Neuronal stem cell (in vitro differentiated cells): ENCODE data around the gene ACTRT2.

ENCODE experiments used
- DNase-seq: peaks from one replicate; pipeline ENCODE4 v3.0.0-alpha.2; 2013; ENCODE audit warnings: low spot score
- H2AFZ ChIP-seq: one replicate; pipeline ENCODE4 v1.6.1; 2013; ENCODE audit warnings: mild to moderate bottlenecking, low read length, inconsistent platforms
- H2AK5ac ChIP-seq: 2 replicates; pipeline ENCODE4 v1.6.1; 2013; ENCODE audit warnings: low read depth, mild to moderate bottlenecking, inconsistent platforms, low read length, moderate library complexity, mixed read lengths
- H2BK120ac ChIP-seq: 2 replicates; pipeline ENCODE4 v1.6.1; 2013; ENCODE audit warnings: low read depth, mild to moderate bottlenecking, inconsistent platforms, low read length, moderate library complexity, mixed read lengths
- H2BK12ac ChIP-seq: one replicate; pipeline ENCODE4 v1.6.1; 2013; ENCODE audit warnings: low read length, inconsistent platforms
- H2BK15ac ChIP-seq: 2 replicates; pipeline ENCODE4 v1.6.1; 2013; ENCODE audit warnings: mild to moderate bottlenecking, low read length, inconsistent platforms, mixed read lengths
- H2BK5ac ChIP-seq: one replicate; pipeline ENCODE4 v1.6.1; 2013; ENCODE audit warnings: inconsistent platforms, mild to moderate bottlenecking, low read length, moderate library complexity
- H3K14ac ChIP-seq: one replicate; pipeline ENCODE4 v1.6.1; 2013; ENCODE audit warnings: low read length, inconsistent platforms
- H3K18ac ChIP-seq: 2 replicates; pipeline ENCODE4 v1.6.1; 2013; ENCODE audit warnings: low read length, inconsistent platforms
- H3K23ac ChIP-seq: 2 replicates; pipeline ENCODE4 v1.6.1; 2013; ENCODE audit warnings: low read depth, mild to moderate bottlenecking, mixed read lengths, low read length, inconsistent platforms; ENCODE audit not compliant: poor library complexity
- H3K27ac ChIP-seq: replicated peaks from 3 replicates; pipeline ENCODE4 v1.5.1; 2013; ENCODE audit warnings: low read length, inconsistent platforms
- H3K27me3 ChIP-seq, 3 experiments: 2 replicates each; pipeline ENCODE4 v1.6.1; 2013; ENCODE audit warnings: low read length in 3 of 3, mild to moderate bottlenecking in 2 of 3, inconsistent platforms in 1 of 3, low read depth in 1 of 3, mixed read lengths in 1 of 3, moderate library complexity in 1 of 3; ENCODE audit not compliant: control insufficient read depth in 3 of 3, insufficient read depth in 3 of 3
- H3K36me3 ChIP-seq, 2 donors: replicated peaks in 1 of 2; 2 replicates each; pipeline ENCODE4 v1.6.1; 2013; ENCODE audit warnings: low read length in 2 of 2; ENCODE audit not compliant: control insufficient read depth in 2 of 2, insufficient read depth in 2 of 2
- H3K4ac ChIP-seq: 2 replicates; pipeline ENCODE4 v1.6.1; 2013; ENCODE audit warnings: inconsistent platforms, mild to moderate bottlenecking, low read length, moderate library complexity
- H3K4me1 ChIP-seq, 2 donors: 1 replicate in 1 of 2; 2 replicates in 1 of 2; pipeline ENCODE4 v1.6.1; 2013; ENCODE audit warnings: low read length in 2 of 2, low read depth in 1 of 2; ENCODE audit not compliant: control insufficient read depth in 2 of 2, insufficient read depth in 1 of 2
- H3K4me2 ChIP-seq: one replicate; pipeline ENCODE4 v1.6.1; 2013; ENCODE audit warnings: mild to moderate bottlenecking, low read length, inconsistent platforms; ENCODE audit not compliant: insufficient read depth, poor library complexity, severe bottlenecking
- H3K4me3 ChIP-seq, 2 donors: 2 replicates each; pipeline ENCODE4 v1.5.1; 2013; ENCODE audit warnings: low read length in 2 of 2, mild to moderate bottlenecking in 2 of 2, inconsistent platforms in 1 of 2, moderate library complexity in 1 of 2
- H3K79me1 ChIP-seq: one replicate; pipeline ENCODE4 v1.6.1; 2013; ENCODE audit warnings: low read depth, mild to moderate bottlenecking, inconsistent platforms, low read length, moderate library complexity
- H3K9ac ChIP-seq: one replicate; pipeline ENCODE4 v1.6.1; 2013; ENCODE audit warnings: mild to moderate bottlenecking, low read depth, low read length, inconsistent platforms; ENCODE audit not compliant: poor library complexity
- H3K9me3 ChIP-seq, 2 donors: replicated peaks in 1 of 2; 2 replicates each; pipeline versions ENCODE3 to v1.6.1; 2013; ENCODE audit warnings: low read length in 2 of 2, mild to moderate bottlenecking in 2 of 2, inconsistent platforms in 1 of 2, low read depth in 1 of 2, mixed read lengths in 1 of 2, moderate library complexity in 1 of 2; ENCODE audit not compliant: control insufficient read depth in 2 of 2, insufficient read depth in 1 of 2
- H4K8ac ChIP-seq: one replicate; pipeline ENCODE4 v1.6.1; 2013; ENCODE audit warnings: low read depth, mild to moderate bottlenecking, inconsistent platforms, low read length, moderate library complexity
- H4K91ac ChIP-seq: one replicate; pipeline ENCODE4 v1.6.1; 2013; ENCODE audit warnings: low read length, low read depth, mild to moderate bottlenecking, inconsistent platforms; ENCODE audit not compliant: poor library complexity
- WGBS, 2 donors: extraction: QIAGEN DNeasy Blood & Tissue Kit; methylation state at CpG; one replicate each; pipeline ENCODE4 v1.1.7; 2013; ENCODE audit warnings: missing lambda C conversion rate in 2 of 2, mixed read lengths in 1 of 2; ENCODE audit not compliant: insufficient read length in 2 of 2, insufficient replicate concordance in 1 of 2; ENCODE audit errors: extremely low coverage in 2 of 2; 5-methylcytosine and 5-hydroxymethylcytosine counted together

The ACTRT2 gene

GRCh38 chr1:3012456-3013291, 8.6 kb upstream of the ACTRT2 start:
- no peaks in the 10 kb centered on the region for H3K36me3 ChIP-seq
- peak overlapping the region; percentile 81 for H2BK12ac ChIP-seq
- H3K4ac ChIP-seq: peak overlapping the region; percentile 53
- no peak overlapping the region for H3K4me3 ChIP-seq
- H3K23ac ChIP-seq: peak overlapping the region; percentile 80
- no peak overlapping the region for H2BK120ac ChIP-seq
- H2AFZ ChIP-seq: no peak overlapping the region
- peaks cover 0 to 30% (median 12%) of the 10 kb centered on the region in 3 experiments for H3K27me3 ChIP-seq
- DNase-seq: peak; percentile 48
- H3K18ac ChIP-seq: peak overlapping the region; percentile 96
- H2BK15ac ChIP-seq: peak overlapping the region; percentile 99
- peaks cover 2 to 12% of the 10 kb centered on the region in 2 donors for H3K9me3 ChIP-seq
- no CpG with 5 or more reads among the region's 44 CpGs for WGBS, 2 donors
- peak overlapping the region; percentile 100 for H2AK5ac ChIP-seq
- H2BK5ac ChIP-seq: peak overlapping the region; percentile 59
- H3K14ac ChIP-seq: peak overlapping the region; percentile 56
- H3K4me1 ChIP-seq: peaks cover 0 to 3% of the 10 kb centered on the region in 2 donors
- H4K91ac ChIP-seq: no peak overlapping the region
- peak overlapping the region; percentile 44 for H3K9ac ChIP-seq
- H4K8ac ChIP-seq: peak overlapping the region; percentile 76
- H3K79me1 ChIP-seq: no peaks in the 10 kb centered on the region
- no peak overlapping the region for H3K27ac ChIP-seq
- H3K4me2 ChIP-seq: no peak overlapping the region

- Histone ChIP-seq H3K9me3 (peaks cover 0 to 11% of the 10 kb centered on the region in 2 donors), H3K4ac (no peak overlapping the region), H3K4me1 (peaks cover 0 to 3% of the 10 kb centered on the region in 2 donors), H4K91ac (no peak overlapping the region), H3K4me3 (no peak overlapping the region), H3K79me1 (no peaks in the 10 kb centered on the region), H2BK15ac (peak overlapping the region; percentile 99), H3K23ac (no peak overlapping the region), H3K9ac (no peak overlapping the region), H2BK120ac (no peak overlapping the region), H3K27me3 (peaks cover 0 to 30% (median 12%) of the 10 kb centered on the region in 3 experiments), H3K4me2 (no peak overlapping the region), H2BK12ac (no peak overlapping the region), H4K8ac (no peak overlapping the region), H3K14ac (no peak overlapping the region), H2AK5ac (peak overlapping the region; percentile 100), H3K27ac (no peak overlapping the region), H3K18ac (peak overlapping the region; percentile 46), H3K36me3 (no peaks in the 10 kb centered on the region), H2AFZ (no peak overlapping the region), H2BK5ac (peak overlapping the region; percentile 59)
- WGBS, 2 donors: no CpG with 5 or more reads among the region's 15 CpGs
- DNase-seq: no peak
These were observed 7.8 kb upstream of the ACTRT2 start for GRCh38 chr1:3013371-3014049.

- Histone ChIP-seq H2BK12ac (no peak overlapping the region), H3K4me3 (no peak overlapping the region), H3K9ac (no peak overlapping the region), H3K4ac (no peak overlapping the region), H3K14ac (no peak overlapping the region), H2BK120ac (no peak overlapping the region), H3K4me2 (no peak overlapping the region), H3K27ac (no peak overlapping the region), H2BK5ac (no peak overlapping the region), H3K23ac (no peak overlapping the region), H2AK5ac (peak overlapping the region; percentile 1), H4K8ac (no peak overlapping the region), H3K79me1 (no peaks in the 10 kb centered on the region), H3K18ac (peak overlapping the region; percentile 72), H3K36me3 (no peaks in the 10 kb centered on the region), H2BK15ac (no peak overlapping the region), H3K4me1 (peaks cover 0 to 3% of the 10 kb centered on the region in 2 donors), H2AFZ (no peak overlapping the region), H3K9me3 (peaks cover 0 to 7% of the 10 kb centered on the region in 2 donors), H4K91ac (no peak overlapping the region), H3K27me3 (peaks cover 0 to 30% (median 12%) of the 10 kb centered on the region in 3 experiments)
- WGBS, 2 donors: no CpG with 5 or more reads among the region's 10 CpGs
- no peak for DNase-seq
These were observed 7.2 kb upstream of the ACTRT2 start for GRCh38 chr1:3014050-3014440.
